H1 (cell line): Measurements from ENCODE around the gene LHX2. TPM values are rescaled to one million over a fixed set of nuclear protein-coding genes. Genes with fewer than 3 reads are reported as not detected.

Experiments used
- CTCF ChIA-PET: fragments of 300-600 bp; sonication (Branson Sonifier 250); formaldehyde crosslinking; loops from one replicate; lab custom pipeline; 2021; ENCODE audit not compliant: partially characterized antibody; lab: Charles Lee
- POLR2A ChIA-PET: fragments of 300-600 bp; sonication (Branson Sonifier 250); formaldehyde crosslinking; loops from one replicate; lab custom pipeline; 2021; ENCODE audit warnings: inconsistent platforms; ENCODE audit not compliant: partially characterized antibody; lab: Charles Lee
- DNase-seq, 2 experiments: peaks; one replicate each; pipeline versions ENCODE4 v3.0.0 to v3.0.0-alpha.2; 2010 to 2022; ENCODE audit warnings: low spot score in 2 of 2, low read depth in 1 of 2, mixed read lengths in 1 of 2
- FAIRE-seq: peaks from 2 replicates; lab custom pipeline; 2011; peaks lifted over from hg19 to GRCh38; lab: Jason Lieb, UNC
- H2AFZ ChIP-seq: 2 replicates; pipeline ENCODE4 v1.8.1; 2012; ENCODE audit warnings: low read length, inconsistent platforms
- H2AK5ac ChIP-seq: 2 replicates; pipeline ENCODE4 v1.6.1; 2013; ENCODE audit warnings: low read depth, low read length
- H2BK120ac ChIP-seq: replicated peaks from 2 replicates; pipeline ENCODE3; 2013; ENCODE audit warnings: low read depth, low read length, inconsistent platforms
- H2BK12ac ChIP-seq: 2 replicates; pipeline ENCODE4 v1.6.1; 2013; ENCODE audit warnings: low read depth, low read length
- H2BK15ac ChIP-seq: 2 replicates; pipeline ENCODE4 v1.6.1; 2013; ENCODE audit warnings: low read length
- H2BK20ac ChIP-seq: 2 replicates; pipeline ENCODE4 v1.6.1; 2013; ENCODE audit warnings: low read length
- H2BK5ac ChIP-seq: 2 replicates; pipeline ENCODE4 v1.6.1; 2013; ENCODE audit warnings: low read depth, low read length
- H3K14ac ChIP-seq: 2 replicates; pipeline ENCODE4 v1.6.1; 2013; ENCODE audit warnings: inconsistent platforms; ENCODE audit not compliant: insufficient read length
- H3K18ac ChIP-seq: 2 replicates; pipeline ENCODE4 v1.6.1; 2013; ENCODE audit warnings: low read length; ENCODE audit errors: extremely low read depth
- H3K23ac ChIP-seq: 2 replicates; pipeline ENCODE4 v1.6.1; 2013; ENCODE audit warnings: inconsistent platforms; ENCODE audit not compliant: insufficient read length
- H3K23me2 ChIP-seq: 2 replicates; pipeline ENCODE4 v1.6.1; 2013; ENCODE audit warnings: low read depth, low read length
- H3K27ac ChIP-seq: 2 replicates; pipeline ENCODE4 v1.6.1; 2011; ENCODE audit warnings: low read depth, low read length, inconsistent platforms
- H3K27me3 ChIP-seq, 4 experiments: replicated peaks in 1 of 4; 1 replicate in 1 of 4; 2 replicates in 3 of 4; pipeline versions ENCODE4 v1.6.1 to v1.8.1; 2011 to 2013; ENCODE audit warnings: low read length in 3 of 4, mild to moderate bottlenecking in 3 of 4, inconsistent platforms in 2 of 4, mixed read lengths in 2 of 4, moderate library complexity in 1 of 4; ENCODE audit not compliant: control insufficient read depth in 3 of 4, insufficient read depth in 3 of 4; ENCODE audit errors: extremely low read depth in 1 of 4
- H3K36me3 ChIP-seq, 4 experiments: 2 replicates each; pipeline versions ENCODE4 v1.6.1 to v1.8.1; 2011 to 2013; ENCODE audit warnings: mild to moderate bottlenecking in 4 of 4, low read length in 3 of 4, moderate library complexity in 2 of 4, control low read depth in 1 of 4, inconsistent platforms in 1 of 4; ENCODE audit not compliant: insufficient read depth in 4 of 4, control insufficient read depth in 2 of 4
- H3K4ac ChIP-seq: replicated peaks from 2 replicates; pipeline ENCODE3; 2013; ENCODE audit warnings: low read length, low read depth, mixed read lengths, inconsistent platforms; ENCODE audit not compliant: insufficient read length
- H3K4me1 ChIP-seq, 4 experiments: replicated peaks in 1 of 4; 1 replicate in 1 of 4; 2 replicates in 3 of 4; pipeline versions ENCODE4 v1.6.1 to v1.8.1; 2011 to 2013; ENCODE audit warnings: low read length in 3 of 4, inconsistent platforms in 2 of 4, mixed read lengths in 1 of 4; ENCODE audit not compliant: insufficient read depth in 4 of 4, control insufficient read depth in 3 of 4
- H3K4me2 ChIP-seq, 2 experiments: 2 replicates each; pipeline versions ENCODE4 v1.6.1 to v1.8.1; 2011 to 2013; ENCODE audit warnings: low read depth in 2 of 2, low read length in 2 of 2, control low read depth in 1 of 2, inconsistent platforms in 1 of 2, mild to moderate bottlenecking in 1 of 2; ENCODE audit not compliant: insufficient read depth in 1 of 2
- H3K4me3 ChIP-seq, 4 experiments: fragments of 200-600, 300-600 bp in 1 of 4; sonication (generic), shearing (Covaris generic), sonication (Bioruptor Twin) in 1 of 4; 2 replicates each; pipeline versions ENCODE4 v1.5.1 to v1.8.1; 2011 to 2016; ENCODE audit warnings: low read length in 4 of 4, low read depth in 3 of 4, control low read depth in 2 of 4, inconsistent platforms in 2 of 4, mild to moderate bottlenecking in 2 of 4, mixed read lengths in 1 of 4, moderate library complexity in 1 of 4; ENCODE audit not compliant: insufficient read depth in 2 of 4; ENCODE audit errors: extremely low read depth in 1 of 4
- H3K56ac ChIP-seq: replicated peaks from 2 replicates; pipeline ENCODE3; 2013; ENCODE audit warnings: low read depth, mild to moderate bottlenecking, mixed read lengths, low read length, inconsistent platforms; ENCODE audit not compliant: insufficient read length
- H3K79me1 ChIP-seq: 2 replicates; pipeline ENCODE4 v1.6.1; 2013; ENCODE audit warnings: low read depth, low read length, control low read depth
- H3K79me2 ChIP-seq, 2 experiments: 2 replicates each; pipeline versions ENCODE4 v1.6.1 to v1.8.1; 2012 to 2013; ENCODE audit warnings: low read length in 2 of 2, mild to moderate bottlenecking in 2 of 2, inconsistent platforms in 1 of 2; ENCODE audit not compliant: insufficient read depth in 2 of 2, control insufficient read depth in 1 of 2
- H3K9ac ChIP-seq, 4 experiments: replicated peaks in 1 of 4; 1 replicate in 1 of 4; 2 replicates in 3 of 4; pipeline versions ENCODE4 v1.6.1 to v1.8.1; 2011 to 2013; ENCODE audit warnings: low read depth in 3 of 4, low read length in 3 of 4, control low read depth in 2 of 4, mild to moderate bottlenecking in 2 of 4, moderate library complexity in 2 of 4, inconsistent platforms in 1 of 4; ENCODE audit errors: extremely low read depth in 1 of 4
- H3K9me3 ChIP-seq, 2 experiments: 2 replicates each; pipeline versions ENCODE4 v1.6.1 to v1.8.1; 2012 to 2013; ENCODE audit warnings: mild to moderate bottlenecking in 2 of 2, moderate library complexity in 2 of 2, control low read depth in 1 of 2, inconsistent platforms in 1 of 2, low read depth in 1 of 2, low read length in 1 of 2, mixed read lengths in 1 of 2; ENCODE audit not compliant: insufficient read depth in 2 of 2
- H4K20me1 ChIP-seq, 2 experiments: replicated peaks in 1 of 2; 2 replicates each; pipeline versions ENCODE3 to v1.8.1; 2011 to 2013; ENCODE audit warnings: inconsistent platforms in 2 of 2, low read length in 2 of 2, mild to moderate bottlenecking in 1 of 2; ENCODE audit not compliant: insufficient read depth in 2 of 2, control insufficient read depth in 1 of 2
- H4K5ac ChIP-seq: 2 replicates; pipeline ENCODE4 v1.6.1; 2013; ENCODE audit warnings: low read length, low read depth, mixed read lengths, inconsistent platforms; ENCODE audit not compliant: insufficient read length
- H4K8ac ChIP-seq: 2 replicates; pipeline ENCODE4 v1.8.0; 2013; ENCODE audit warnings: mild to moderate bottlenecking, moderate library complexity, low read length, inconsistent platforms; ENCODE audit not compliant: insufficient read depth; ENCODE audit errors: extremely low read depth
- H4K91ac ChIP-seq: replicated peaks from 2 replicates; pipeline ENCODE3; 2013; ENCODE audit warnings: low read length, mixed read lengths, inconsistent platforms; ENCODE audit not compliant: insufficient read length
- BACH1 ChIP-seq: IDR thresholded peaks from 2 replicates; pipeline ENCODE4 v1.6.1; 2012; ENCODE audit warnings: low read length, improper control_type of control experiment
- BCL11A ChIP-seq, 2 experiments: IDR thresholded peaks; one replicate each; pipeline ENCODE4 v1.6.1; 2011; ENCODE audit warnings: low read depth in 2 of 2, low read length in 2 of 2, mild to moderate bottlenecking in 2 of 2
- CHD2 ChIP-seq: IDR thresholded peaks from 2 replicates; pipeline ENCODE4 v1.6.1; 2012; ENCODE audit warnings: low read length, improper control_type of control experiment
- EGR1 ChIP-seq: IDR thresholded peaks from 2 replicates; pipeline ENCODE4 v1.6.1; 2011; ENCODE audit warnings: low read depth, low read length, borderline replicate concordance
- FOSL1 ChIP-seq: IDR thresholded peaks from 2 replicates; pipeline ENCODE4 v1.6.1; 2011; ENCODE audit warnings: mild to moderate bottlenecking, low read depth, low read length, moderate library complexity; ENCODE audit not compliant: insufficient read depth
- GTF2F1 ChIP-seq: IDR thresholded peaks from 2 replicates; pipeline ENCODE4 v1.6.1; 2012; ENCODE audit warnings: low read depth, low read length, improper control_type of control experiment, borderline replicate concordance
- JUN ChIP-seq: IDR thresholded peaks from 2 replicates; pipeline ENCODE4 v1.6.1; 2011; ENCODE audit warnings: low read depth, mild to moderate bottlenecking, improper control_type of control experiment, low read length
- MAX ChIP-seq: IDR thresholded peaks from 2 replicates; pipeline ENCODE4 v1.6.1; 2012; ENCODE audit warnings: inconsistent platforms
- RAD21 ChIP-seq, 2 experiments: IDR thresholded peaks in 1 of 2; conservative IDR thresholded peaks in 1 of 2; 2 replicates each; pipeline ENCODE4 v1.6.1; 2011; ENCODE audit warnings: low read depth in 2 of 2, low read length in 2 of 2, improper control_type of control experiment in 1 of 2, inconsistent platforms in 1 of 2, mild to moderate bottlenecking in 1 of 2, moderate library complexity in 1 of 2
- RFX5 ChIP-seq: IDR thresholded peaks from 2 replicates; pipeline ENCODE4 v1.6.1; 2011; ENCODE audit warnings: low read depth, low read length, improper control_type of control experiment, borderline replicate concordance
- SIX5 ChIP-seq: IDR thresholded peaks from 2 replicates; pipeline ENCODE4 v1.6.1; 2011; ENCODE audit warnings: mild to moderate bottlenecking, low read depth, low read length
- SUZ12 ChIP-seq: fragments of 200-600 bp; sonication (generic); IDR thresholded peaks from 2 replicates; pipeline ENCODE4 v1.6.1; 2012; ENCODE audit warnings: mild to moderate bottlenecking, inconsistent platforms, low read length, moderate library complexity, mixed read lengths
- WGBS, 2 experiments: shearing (Covaris generic) in 1 of 2; methylation state at CpG; one replicate each; pipeline versions ENCODE4 v1.1.6 to v1.1.7; 2013 to 2015; ENCODE audit warnings: low lambda C conversion rate in 2 of 2, mixed read lengths in 2 of 2, inconsistent platforms in 1 of 2, low coverage in 1 of 2, missing lambda C conversion rate in 1 of 2; ENCODE audit not compliant: insufficient replicate concordance in 2 of 2, insufficient coverage in 1 of 2, insufficient read length in 1 of 2; ENCODE audit errors: extremely low coverage in 1 of 2, missing lambda C conversion rate in 1 of 2; 5-methylcytosine and 5-hydroxymethylcytosine counted together
- polyA plus RNA-seq, 7 experiments: library from polyadenylated mRNA; depleted of rRNA in 3 of 7; stranded (reverse) in 5 of 7; unstranded in 2 of 7; fragments of >200 nt in 5 of 7; fragments of 200-250 nt in 2 of 7; gene quantifications; 1 replicate in 5 of 7; 2 replicates in 1 of 7; 4 replicates in 1 of 7; pipeline versions ENCODE4 v1.2.1 to v1.2.3, GENCODE V29; 2011 to 2013; ENCODE audit warnings: missing spikeins in 2 of 7, mixed read lengths in 2 of 7
- total RNA-seq: library from RNA; stranded (reverse); fragmentation: NEBNext Ultra II Directional; extraction: Animal tissue kit (Norgen Biotek cat#: 25700); gene quantifications from 2 replicates; pipeline ENCODE4 v1.2.1, GENCODE V29; 2021
- TF ChIP-seq, protein P1 (sequence below): IDR thresholded peaks from 2 replicates; pipeline ENCODE4 v1.6.1; 2011; ENCODE audit warnings: low read length, improper control_type of control experiment

Gene LHX2
- total and polyA plus RNA-seq, 2 of the 8 experiments (the other 6 are each of a cell fraction or from before 2014, with no cell fraction given), result 0.11 to 0.86 TPM

- H3K4me1 ChIP-seq, result peaks cover 0 to 2% (median 0%) of the 10 kb centered on the region in 4 experiments; a peak in 2 of 7 replicates
- H3K27ac ChIP-seq, result no peak overlapping the region
- no peak overlapping the region for H2BK5ac ChIP-seq
- H3K27me3 ChIP-seq, result no peaks in the 10 kb centered on the region
- H3K18ac ChIP-seq, result no peak overlapping the region
- no peak overlapping the region for H4K8ac ChIP-seq
- H4K20me1 ChIP-seq, result peaks cover 1% of the 10 kb centered on the region in 2 experiments
- no peaks in the 10 kb centered on the region for H3K36me3 ChIP-seq
- FAIRE-seq (no peak), DNase-seq (no peak)
- no peak overlapping the region for H2BK12ac ChIP-seq
- CTCF ChIA-PET, result interaction anchor here (0.7 to 5.5 kb wide), 5 partner anchors 10 to 37 kb away, joined by 3 to 62 read pairs (median 4); no protein-coding TSS in a partner anchor
- no peak overlapping the region for H4K5ac ChIP-seq
- H2AK5ac ChIP-seq, result no peak overlapping the region
- H3K4me2 ChIP-seq, result no peak overlapping the region
- H2BK120ac ChIP-seq, result no peak overlapping the region
- H3K4me3 ChIP-seq, result no peak overlapping the region
- H3K79me2 ChIP-seq, result no peaks in the 10 kb centered on the region
- H3K4ac ChIP-seq, result no peak overlapping the region
- H3K14ac ChIP-seq, result no peak overlapping the region
- no peak overlapping the region for H2BK15ac ChIP-seq
- WGBS, 2 experiments, result 95% methylated on average over 4 of the region's 5 CpGs; no CpG with 5 or more reads in 1 of the 2 experiments
- no peaks in the 10 kb centered on the region for H3K9me3 ChIP-seq
- H2AFZ ChIP-seq, result no peak overlapping the region
- H3K9ac ChIP-seq, result no peak overlapping the region
- H2BK20ac ChIP-seq, result no peak overlapping the region
- no peaks in the 10 kb centered on the region for H3K23me2 ChIP-seq
- H3K79me1 ChIP-seq, result no peaks in the 10 kb centered on the region
- POLR2A ChIA-PET, result no interaction called here
- no peak overlapping the region for H3K23ac ChIP-seq
- no peak overlapping the region for H3K56ac ChIP-seq
- H4K91ac ChIP-seq, result no peak overlapping the region
- TF ChIP-seq SUZ12, result no peak
- no peak for TF ChIP-seq GTF2F1
- TF ChIP-seq, protein P1, sequence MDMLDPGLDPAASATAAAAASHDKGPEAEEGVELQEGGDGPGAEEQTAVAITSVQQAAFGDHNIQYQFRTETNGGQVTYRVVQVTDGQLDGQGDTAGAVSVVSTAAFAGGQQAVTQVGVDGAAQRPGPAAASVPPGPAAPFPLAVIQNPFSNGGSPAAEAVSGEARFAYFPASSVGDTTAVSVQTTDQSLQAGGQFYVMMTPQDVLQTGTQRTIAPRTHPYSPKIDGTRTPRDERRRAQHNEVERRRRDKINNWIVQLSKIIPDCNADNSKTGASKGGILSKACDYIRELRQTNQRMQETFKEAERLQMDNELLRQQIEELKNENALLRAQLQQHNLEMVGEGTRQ, result no peak
- TF ChIP-seq RFX5, result no peak
- TF ChIP-seq FOSL1, result no peak
- no peak for TF ChIP-seq CHD2
- no peak for TF ChIP-seq SIX5
- no peak for TF ChIP-seq EGR1
- TF ChIP-seq JUN, result no peak
- no peak for TF ChIP-seq BCL11A (IDR thresholded peaks at IDR 0.05; ENCODE audit: low read depth in 2 of 2, low read length in 2 of 2)
- TF ChIP-seq RAD21 (IDR thresholded peaks at IDR 0.05 in 1 of 2, conservative IDR thresholded peaks at IDR 0.05 in 1 of 2; ENCODE audit: low read depth in 2 of 2, low read length in 2 of 2), result no peak
- TF ChIP-seq MAX, result no peak
- TF ChIP-seq BACH1, result no peak
These were observed 40.8 kb downstream of the LHX2 start for GRCh38 chr9:124052401-124052800.
